SK-N-SH (cell line): ENCODE results near the gene HTT. TPM values are rescaled to one million over a fixed set of nuclear protein-coding genes. Genes with fewer than 3 reads are reported as not detected.

Source experiments
- CTCF ChIA-PET: fragments of 300-600, 350-600 bp; formaldehyde crosslinking; extraction: SDS; loops from one replicate; lab custom pipeline; 2021; lab: Yijun Ruan, JAX
- POLR2A ChIA-PET: fragments of 350-600 bp; sonication (Branson Sonifier 250); formaldehyde crosslinking; extraction: SDS; loops from one replicate; lab custom pipeline; 2020; ENCODE audit warnings: antibody characterized with exemption, inconsistent platforms; lab: Yijun Ruan, JAX
- DNase-seq: peaks from one replicate; pipeline ENCODE4 v3.0.0; 2012
- H2AFZ ChIP-seq: fragments of 200-600 bp; sonication (generic); 2 replicates; pipeline ENCODE4 v1.8.1; 2016; ENCODE audit warnings: antibody characterized with exemption, mild to moderate bottlenecking, low read depth
- H3F3A ChIP-seq: fragments of 200-600 bp; sonication (generic); replicated peaks from 2 replicates; pipeline ENCODE3; 2016; ENCODE audit warnings: antibody characterized with exemption, mild to moderate bottlenecking; ENCODE audit not compliant: insufficient read depth
- H3K27ac ChIP-seq, 2 experiments: fragments of 200-500 bp in 1 of 2; fragments of 200-600 bp in 1 of 2; sonication (Bioruptor generic) in 1 of 2; sonication (generic), shearing (Covaris generic) in 1 of 2; 2 replicates each; pipeline versions ENCODE4 v1.5.1 to v1.6.1; 2014 to 2016; ENCODE audit warnings: low read depth in 2 of 2, inconsistent platforms in 1 of 2, low read length in 1 of 2, mild to moderate bottlenecking in 1 of 2, mixed read lengths in 1 of 2
- H3K27me3 ChIP-seq: fragments of 200-600 bp; sonication (generic), shearing (Covaris generic); 2 replicates; pipeline ENCODE4 v1.6.1; 2016; ENCODE audit warnings: mixed run types; ENCODE audit not compliant: insufficient read depth
- H3K36me3 ChIP-seq, 2 experiments: fragments of 200-500 bp in 1 of 2; fragments of 200-600 bp in 1 of 2; sonication (Bioruptor generic) in 1 of 2; sonication (generic) in 1 of 2; replicated peaks in 1 of 2; 2 replicates each; pipeline versions ENCODE3 to v1.5.1; 2014 to 2016; ENCODE audit warnings: low read length in 1 of 2, mild to moderate bottlenecking in 1 of 2; ENCODE audit not compliant: insufficient read depth in 2 of 2, control insufficient read depth in 1 of 2
- H3K4me1 ChIP-seq, 2 experiments: fragments of 200-500 bp in 1 of 2; fragments of 200-600 bp in 1 of 2; sonication (Bioruptor generic) in 1 of 2; sonication (generic), shearing (Covaris generic) in 1 of 2; 2 replicates each; pipeline versions ENCODE4 v1.5.1 to v1.6.1; 2014 to 2016; ENCODE audit warnings: low read depth in 1 of 2, low read length in 1 of 2, mixed run types in 1 of 2; ENCODE audit not compliant: insufficient read depth in 2 of 2, control insufficient read depth in 1 of 2
- H3K4me2 ChIP-seq: fragments of 200-600 bp; sonication (generic), shearing (Covaris generic); 2 replicates; pipeline ENCODE4 v1.6.1; 2017; ENCODE audit warnings: mixed run types
- H3K4me3 ChIP-seq, 2 experiments: fragments of 200-500 bp in 1 of 2; fragments of 200-600 bp in 1 of 2; sonication (Bioruptor generic) in 1 of 2; sonication (generic), shearing (Covaris generic) in 1 of 2; 2 replicates each; pipeline versions ENCODE4 v1.5.1 to v1.8.1; 2014 to 2016; ENCODE audit warnings: low read depth in 2 of 2, inconsistent platforms in 1 of 2, low read length in 1 of 2, mild to moderate bottlenecking in 1 of 2, mixed read lengths in 1 of 2, moderate library complexity in 1 of 2
- H3K79me2 ChIP-seq: fragments of 200-600 bp; sonication (generic); 2 replicates; pipeline ENCODE4 v1.8.1; 2017; ENCODE audit warnings: mild to moderate bottlenecking; ENCODE audit not compliant: insufficient read depth
- H3K9ac ChIP-seq: fragments of 200-600 bp; sonication (generic); 2 replicates; pipeline ENCODE4 v1.6.1; 2017; ENCODE audit warnings: mixed run types
- H3K9me2 ChIP-seq: fragments of 200-600 bp; sonication (generic); 2 replicates; pipeline ENCODE4 v1.6.1; 2017; ENCODE audit warnings: mixed run types
- H3K9me3 ChIP-seq: fragments of 200-600 bp; sonication (generic); 2 replicates; pipeline ENCODE4 v1.6.1; 2017; ENCODE audit warnings: mixed run types, mild to moderate bottlenecking, moderate library complexity
- H4K20me1 ChIP-seq: fragments of 200-600 bp; sonication (generic); 2 replicates; pipeline ENCODE4 v1.6.1; 2017; ENCODE audit warnings: mild to moderate bottlenecking, mixed run types; ENCODE audit not compliant: insufficient read depth
- CTCF ChIP-seq: fragments of 200-600 bp; sonication (generic); IDR thresholded peaks from 2 replicates; pipeline ENCODE4 v1.6.1; 2017; ENCODE audit warnings: antibody characterized with exemption, mild to moderate bottlenecking, moderate library complexity
- EP300 ChIP-seq, 2 experiments: IDR thresholded peaks; 2 replicates each; pipeline versions ENCODE4 v1.4.0 to v1.6.1; 2012; ENCODE audit warnings: borderline replicate concordance in 1 of 2, low read depth in 1 of 2, low read length in 1 of 2
- EZH2phosphoT487 ChIP-seq: fragments of 200-600 bp; sonication (generic); IDR thresholded peaks from 2 replicates; pipeline ENCODE4 v1.6.1; 2017; ENCODE audit warnings: low read depth, mixed run types, mild to moderate bottlenecking, antibody characterized with exemption, moderate library complexity, borderline replicate concordance
- FOSL2 ChIP-seq: IDR thresholded peaks from 2 replicates; pipeline ENCODE4 v1.4.0; 2012; ENCODE audit warnings: low read depth, mild to moderate bottlenecking, moderate library complexity, borderline replicate concordance
- FOXJ3 ChIP-seq: sonication (generic); formaldehyde crosslinking; IDR thresholded peaks from 2 replicates; pipeline ENCODE4 v1.5.1; 2020; ENCODE audit warnings: mild to moderate bottlenecking, missing genetic modification reagents
- JUND ChIP-seq: IDR thresholded peaks from 2 replicates; pipeline ENCODE4 v1.4.0; 2012
- NFIC ChIP-seq: IDR thresholded peaks from 2 replicates; pipeline ENCODE4 v1.4.0; 2012; ENCODE audit warnings: borderline replicate concordance
- NRF1 ChIP-seq: IDR thresholded peaks from 2 replicates; pipeline ENCODE4 v1.6.1; 2012; ENCODE audit warnings: low read depth, mild to moderate bottlenecking, low read length
- SIN3A ChIP-seq: IDR thresholded peaks from 2 replicates; pipeline ENCODE4 v1.6.1; 2012; ENCODE audit warnings: low read depth, mild to moderate bottlenecking, low read length, moderate library complexity, borderline replicate concordance
- TAF1 ChIP-seq: IDR thresholded peaks from 2 replicates; pipeline ENCODE4 v1.6.1; 2012; ENCODE audit warnings: low read depth, mild to moderate bottlenecking, low read length, moderate library complexity, borderline replicate concordance
- USF1 ChIP-seq: IDR thresholded peaks from 2 replicates; pipeline ENCODE4 v1.4.0; 2012; ENCODE audit warnings: low read depth, borderline replicate concordance
- ZBTB33 ChIP-seq: IDR thresholded peaks from 2 replicates; pipeline ENCODE4 v1.4.0; 2012; ENCODE audit warnings: low read depth, borderline replicate concordance
- WGBS: methylation state at CpG from one replicate; pipeline ENCODE4 v1.1.6; 2017; ENCODE audit warnings: low lambda C conversion rate; 5-methylcytosine and 5-hydroxymethylcytosine counted together
- polyA plus RNA-seq, 3 experiments: library from polyadenylated mRNA; depleted of rRNA; stranded (reverse); fragments of >200 nt; gene quantifications; 2 replicates each; pipeline ENCODE4 v1.2.3, GENCODE V29; 2012
- TF ChIP-seq, protein P1 (sequence below): IDR thresholded peaks from 2 replicates; pipeline ENCODE4 v1.4.0; 2012; ENCODE audit warnings: low read depth

Gene HTT
- polyA plus RNA-seq, 1 of the 3 experiments (the other 2 are of a cell fraction): 11.3 TPM

DNA sequence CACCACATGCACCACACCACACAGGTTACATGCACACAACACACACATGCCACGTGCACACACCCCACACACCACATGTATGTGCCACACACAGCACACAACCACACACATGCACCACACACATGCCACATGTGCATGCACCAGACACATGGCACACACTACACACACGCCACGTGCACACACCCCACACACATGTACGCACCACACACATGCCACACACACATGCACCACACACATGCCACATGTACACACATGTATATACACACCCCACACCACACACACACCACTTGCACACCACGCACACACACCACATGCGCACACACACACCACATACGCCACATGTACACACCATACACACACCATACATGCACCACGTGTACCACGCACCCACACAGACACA, 154.8 kb downstream of the HTT start:
- no peaks in the 10 kb centered on the region for H3K27me3 ChIP-seq
- no peak overlapping the region for H3K9ac ChIP-seq
- no peak overlapping the region for H2AFZ ChIP-seq
- H3K36me3 ChIP-seq: peaks cover 18 to 59% of the 10 kb centered on the region in 2 experiments
- H3K9me2 ChIP-seq: no peaks in the 10 kb centered on the region
- 97% methylated on average over 9 of the region's 9 CpGs for WGBS
- H3K27ac ChIP-seq: no peak overlapping the region
- CTCF ChIA-PET: no interaction called here
- H3K79me2 ChIP-seq: no peaks in the 10 kb centered on the region
- H3K4me1 ChIP-seq: peaks cover 0 to 16% of the 10 kb centered on the region in 2 experiments; a peak in 2 of 4 replicates
- H3F3A ChIP-seq: no peaks in the 10 kb centered on the region
- no peaks in the 10 kb centered on the region for H4K20me1 ChIP-seq
- H3K4me2 ChIP-seq: no peak overlapping the region
- DNase-seq: no peak
- TF ChIP-seq EZH2phosphoT487: no peak
- TF ChIP-seq, protein P1, sequence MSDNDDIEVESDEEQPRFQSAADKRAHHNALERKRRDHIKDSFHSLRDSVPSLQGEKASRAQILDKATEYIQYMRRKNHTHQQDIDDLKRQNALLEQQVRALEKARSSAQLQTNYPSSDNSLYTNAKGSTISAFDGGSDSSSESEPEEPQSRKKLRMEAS: no peak
- TF ChIP-seq TAF1: no peak
- no peak for TF ChIP-seq ZBTB33
- no peak for TF ChIP-seq FOSL2
- no peak for TF ChIP-seq EP300 (IDR thresholded peaks at IDR 0.05; ENCODE audit: borderline replicate concordance in 1 of 2, low read depth in 1 of 2, low read length in 1 of 2)
- TF ChIP-seq USF1: no peak
- TF ChIP-seq JUND: no peak
- no peak for TF ChIP-seq FOXJ3 (CRISPR knock-in tag)
- TF ChIP-seq NFIC: no peak
- TF ChIP-seq SIN3A: no peak
- TF ChIP-seq NRF1: no peak
- no peak for TF ChIP-seq CTCF
- H3K9me3 ChIP-seq: no peaks in the 10 kb centered on the region
- H3K4me3 ChIP-seq: no peak overlapping the region
- POLR2A ChIA-PET: no interaction called here
